ENCODE data around the gene CSAG2. TPM values are rescaled to one million over a fixed set of nuclear protein-coding genes. Genes with fewer than 3 reads are reported as not detected.
A peak's percentile ranks its signal among the peaks of the same experiment; 100 is the strongest.
"Not testable (repeated sequence)": the region's sequence is repeated elsewhere in the genome, so short reads cannot be mapped to it uniquely, and the experiment has no call there.

The CSAG2 gene
- total and polyA plus RNA-seq, 10 donors = 0.24 to 0.58 (median 0.52) TPM; not detected in 7

- not testable (repeated sequence) for H3K27me3 ChIP-seq (replicated peaks in 1 of 7)
Measured at GRCh38 chrX:152706500-152706899, 2.6 kb downstream of the CSAG2 start.

DNA sequence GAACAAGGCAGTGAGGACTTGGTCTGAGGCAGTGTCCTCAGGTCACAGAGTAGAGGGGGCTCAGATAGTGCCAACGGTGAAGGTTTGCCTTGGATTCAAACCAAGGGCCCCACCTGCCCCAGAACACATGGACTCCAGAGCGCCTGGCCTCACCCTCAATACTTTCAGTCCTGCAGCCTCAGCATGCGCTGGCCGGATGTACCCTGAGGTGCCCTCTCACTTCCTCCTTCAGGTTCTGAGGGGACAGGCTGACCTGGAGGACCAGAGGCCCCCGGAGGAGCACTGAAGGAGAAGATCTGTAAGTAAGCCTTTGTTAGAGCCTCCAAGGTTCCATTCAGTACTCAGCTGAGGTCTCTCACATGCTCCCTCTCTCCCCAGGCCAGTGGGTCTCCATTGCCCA, 8.7 kb downstream of the CSAG2 start:
- H3K9me3 ChIP-seq; H3K36me3 ChIP-seq; H3K27me3 ChIP-seq (replicated peaks in 1 of 7); intact Hi-C loops (cut with DNase I; ENCODE audit: low total_unique reads); H3K4me1 ChIP-seq; H3K27ac ChIP-seq; H3K4me3 ChIP-seq: not testable (repeated sequence)
- WGBS, 5 donors = 78 to 91% (median 86%) methylated on average over 1 to 4 of the region's 5 CpGs; no CpG with 5 or more reads in 1 of the 5 donors
- peak; percentile 71 for DNase-seq

More at GRCh38 chrX:152706500-152706899, 2.6 kb downstream of the CSAG2 start:
- H3K4me1 ChIP-seq; H3K27ac ChIP-seq; H3K4me3 ChIP-seq; DNase-seq; H3K36me3 ChIP-seq; intact Hi-C loops (cut with DNase I; ENCODE audit: low total_unique reads); H3K9me3 ChIP-seq: not testable (repeated sequence)
- WGBS, 5 donors = 72 to 92% (median 84%) methylated on average over 2 to 4 of the region's 7 CpGs; no CpG with 5 or more reads in 1 of the 5 donors

DNA sequence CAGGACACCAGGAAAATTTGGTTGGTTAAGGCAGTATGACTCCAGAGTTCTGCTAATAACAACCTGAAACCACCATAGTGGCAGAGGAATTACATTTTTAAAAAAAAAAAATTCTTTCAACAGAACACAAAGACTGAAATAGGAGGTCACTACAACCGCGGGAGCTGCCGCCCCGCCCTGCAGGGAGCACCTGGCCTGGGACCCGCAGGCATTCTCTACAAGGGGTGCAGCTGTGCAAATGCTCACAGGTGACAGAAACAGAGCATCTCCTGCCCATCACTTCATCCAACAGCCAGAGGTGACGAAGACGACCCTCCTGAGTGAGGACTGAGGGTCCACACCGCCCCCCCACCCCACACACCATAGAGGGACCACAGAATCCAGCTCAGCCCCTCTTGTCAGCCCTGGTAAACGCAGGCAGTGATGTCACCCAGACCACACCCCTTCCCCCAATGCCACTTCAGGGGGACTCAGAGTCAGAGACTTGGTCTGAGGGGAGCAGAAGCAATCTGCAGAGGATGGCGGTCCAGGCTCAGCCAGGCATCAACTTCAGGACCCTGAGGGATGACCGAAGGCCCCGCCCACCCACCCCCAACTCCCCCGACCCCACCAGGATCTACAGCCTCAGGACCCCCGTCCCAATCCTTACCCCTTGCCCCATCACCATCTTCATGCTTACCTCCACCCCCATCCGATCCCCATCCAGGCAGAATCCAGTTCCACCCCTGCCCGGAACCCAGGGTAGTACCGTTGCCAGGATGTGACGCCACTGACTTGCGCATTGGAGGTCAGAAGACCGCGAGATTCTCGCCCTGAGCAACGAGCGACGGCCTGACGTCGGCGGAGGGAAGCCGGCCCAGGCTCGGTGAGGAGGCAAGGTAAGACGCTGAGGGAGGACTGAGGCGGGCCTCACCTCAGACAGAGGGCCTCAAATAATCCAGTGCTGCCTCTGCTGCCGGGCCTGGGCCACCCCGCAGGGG, 10.8 kb downstream of the CSAG2 start, which contains the start of gene MAGEA3:
TSS of gene MAGEA3 (plus strand) at position 843 of the 980 bp plus-strand sequence. CDS start 2,039 bp downstream, outside the sequence.
- H3K27me3 ChIP-seq (replicated peaks in 1 of 7); DNase-seq; H3K9me3 ChIP-seq; H3K36me3 ChIP-seq; H3K27ac ChIP-seq; H3K4me3 ChIP-seq; H3K4me1 ChIP-seq; intact Hi-C loops (cut with DNase I; ENCODE audit: low total_unique reads): not testable (repeated sequence)
- 67 to 91% (median 75%) methylated on average over 2 to 4 of the region's 34 CpGs; no CpG with 5 or more reads in 2 of the 5 donors for WGBS, 5 donors

DNA sequence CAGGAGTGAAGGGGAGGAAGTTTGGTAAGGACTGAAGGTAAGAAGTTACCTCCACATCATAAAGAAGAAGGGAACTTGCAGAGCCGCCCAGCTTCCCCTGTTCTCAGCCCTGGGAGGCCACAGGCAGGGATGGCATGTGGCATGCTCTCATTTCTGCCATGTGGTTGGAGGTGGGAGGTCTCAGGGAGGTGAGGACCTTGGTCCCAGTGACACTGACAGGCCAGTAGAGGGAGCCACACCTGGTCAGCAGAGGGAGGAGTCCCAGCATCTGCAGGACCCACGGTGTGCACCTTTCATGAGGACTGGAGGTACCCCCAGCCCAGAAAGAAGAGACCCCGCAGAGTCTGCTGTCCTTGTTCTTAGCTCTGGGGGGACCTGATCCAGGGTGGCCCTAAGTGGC, 28.1 kb downstream of the CSAG2 start:
- H3K27me3 ChIP-seq (replicated peaks in 1 of 7); H3K9me3 ChIP-seq; H3K4me1 ChIP-seq; H3K4me3 ChIP-seq; H3K27ac ChIP-seq; DNase-seq; H3K36me3 ChIP-seq; intact Hi-C loops (cut with DNase I; ENCODE audit: low total_unique reads): not testable (repeated sequence)
- no CpG with 5 or more reads among the region's 3 CpGs for WGBS, 5 donors

GRCh38 chrX:152674652-152675051, 34.4 kb downstream of the CSAG2 start:
- H3K4me3 ChIP-seq; DNase-seq; H3K36me3 ChIP-seq; H3K4me1 ChIP-seq; H3K27me3 ChIP-seq (replicated peaks in 1 of 7); H3K27ac ChIP-seq; intact Hi-C loops (cut with DNase I; ENCODE audit: low total_unique reads): not testable (repeated sequence)
- peaks cover 0 to 14% (median 0%) of the 10 kb centered on the region in 8 donors for H3K9me3 ChIP-seq
- 84 to 97% (median 86%) methylated on average over 3 of the region's 3 CpGs for WGBS, 5 donors

DNA sequence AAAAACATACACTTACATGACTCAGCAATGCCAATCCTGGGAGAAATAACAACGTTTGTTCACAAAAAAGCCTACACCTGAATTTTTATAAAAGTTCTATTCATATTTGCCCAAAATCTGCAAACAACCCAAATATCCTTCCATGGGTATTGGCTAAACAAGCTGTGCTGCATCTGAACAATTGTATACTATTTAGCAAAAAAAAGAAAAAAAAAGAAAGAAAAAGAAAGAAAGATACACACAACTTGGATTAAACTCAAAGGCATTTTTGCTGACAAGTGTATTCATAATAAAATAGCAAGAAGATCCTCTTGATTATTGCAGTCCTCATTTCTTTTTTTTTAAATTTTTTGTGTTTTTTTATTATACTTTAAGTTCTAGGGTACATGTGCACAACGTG, 34.9 kb downstream of the CSAG2 start:
- peaks cover 0 to 14% (median 0%) of the 10 kb centered on the region in 8 donors for H3K9me3 ChIP-seq
- H3K27ac ChIP-seq = no peak overlapping the region
- no peak overlapping the region for H3K4me3 ChIP-seq
- H3K36me3 ChIP-seq = no peaks in the 10 kb centered on the region
- intact Hi-C loops (cut with DNase I; ENCODE audit: low total_unique reads) = no loop called here
- DNase-seq = no peak
- H3K4me1 ChIP-seq = no peaks in the 10 kb centered on the region
- WGBS, 5 donors = 64 to 79% (median 72%) methylated on average over 2 of the region's 2 CpGs
- peaks cover 0 to 7% (median 0%) of the 10 kb centered on the region in 7 donors for H3K27me3 ChIP-seq (replicated peaks in 1 of 7)
- TF ChIP-seq POLR2AphosphoS5 (IDR thresholded peaks at IDR 0.05) = no peak
- TF ChIP-seq CTCF (IDR thresholded peaks at IDR 0.05 in 8 of 11, conservative IDR thresholded peaks at IDR 0.05 in 3 of 11) = no peak
- no peak for TF ChIP-seq POLR2A (IDR thresholded peaks at IDR 0.05)
